ENCODE data around the gene WNT7A. TPM values are rescaled to one million over a fixed set of nuclear protein-coding genes. Genes with fewer than 3 reads are reported as not detected.

The WNT7A gene
- total and polyA plus RNA-seq, 2 experiments from 2014 or later: not detected

GRCh38 chr3:13780432-13781176 is 99.3 kb downstream of the WNT7A start:
- Histone ChIP-seq H3K4me1 (ENCODE audit: insufficient read depth) (no peaks in the 10 kb centered on the region), H4K20me1 (ENCODE audit: insufficient read depth) (no peaks in the 10 kb centered on the region), H3K9ac (no peak overlapping the region), H3K27me3 (replicated peaks; ENCODE audit: insufficient read depth) (peaks cover 11% of the 10 kb centered on the region; the same call in 1 of the 2 replicates), H3K9me2 (ENCODE audit: insufficient read depth) (no peaks in the 10 kb centered on the region), H3K4me2 (ENCODE audit: unreplicated experiment) (no peak overlapping the region), H3K9me3 (ENCODE audit: low read depth) (no peaks in the 10 kb centered on the region), H3F3A (ENCODE audit: insufficient read depth) (no peaks in the 10 kb centered on the region), H3K79me2 (ENCODE audit: insufficient read depth) (no peaks in the 10 kb centered on the region), H3K4me3 (no peak overlapping the region), H3K27ac (no peak overlapping the region), H2AFZ (no peak overlapping the region), H3K36me3 (ENCODE audit: low read depth) (no peaks in the 10 kb centered on the region)
- no peak for DNase-seq
- in situ Hi-C loops (cut with MboI): no loop called here
- WGBS, 2 experiments (ENCODE audit: low coverage in 1 of 2, low lambda C conversion rate in 2 of 2, missing lambda C conversion rate in 2 of 2): 27 to 31% methylated on average over 11 of the region's 11 CpGs
- TF ChIP-seq EZH2phosphoT487 (IDR thresholded peaks at IDR 0.05; ENCODE audit: insufficient read depth, low read depth) (no peak), EZH2 (IDR thresholded peaks at IDR 0.05; ENCODE audit: insufficient read depth, poor library complexity, severe bottlenecking) (no peak)

GRCh38 chr3:13776253-13777050 is 103.4 kb downstream of the WNT7A start:
- no peaks in the 10 kb centered on the region for H3F3A ChIP-seq (ENCODE audit: insufficient read depth)
- TF ChIP-seq EZH2 (IDR thresholded peaks at IDR 0.05; ENCODE audit: insufficient read depth, poor library complexity, severe bottlenecking) (no peak), EZH2phosphoT487 (IDR thresholded peaks at IDR 0.05; ENCODE audit: insufficient read depth, low read depth) (no peak)
- no peak for DNase-seq
- H4K20me1 ChIP-seq (ENCODE audit: insufficient read depth): no peaks in the 10 kb centered on the region
- WGBS, 2 experiments (ENCODE audit: low coverage in 1 of 2, low lambda C conversion rate in 2 of 2, missing lambda C conversion rate in 2 of 2): 28 to 37% methylated on average over 4 of the region's 4 CpGs
- H3K4me2 ChIP-seq (ENCODE audit: unreplicated experiment): no peak overlapping the region
- in situ Hi-C loops (cut with MboI): no loop called here
- H3K36me3 ChIP-seq (ENCODE audit: low read depth): no peaks in the 10 kb centered on the region
- no peak overlapping the region for H3K9ac ChIP-seq
- H3K9me2 ChIP-seq (ENCODE audit: insufficient read depth): no peaks in the 10 kb centered on the region
- H3K4me1 ChIP-seq (ENCODE audit: insufficient read depth): no peaks in the 10 kb centered on the region
- no peaks in the 10 kb centered on the region for H3K9me3 ChIP-seq (ENCODE audit: low read depth)
- no peaks in the 10 kb centered on the region for H3K79me2 ChIP-seq (ENCODE audit: insufficient read depth)
- H3K27me3 ChIP-seq (replicated peaks; ENCODE audit: insufficient read depth): no peaks in the 10 kb centered on the region
- no peak overlapping the region for H3K4me3 ChIP-seq
- no peak overlapping the region for H3K27ac ChIP-seq
- H2AFZ ChIP-seq: no peak overlapping the region

DNA sequence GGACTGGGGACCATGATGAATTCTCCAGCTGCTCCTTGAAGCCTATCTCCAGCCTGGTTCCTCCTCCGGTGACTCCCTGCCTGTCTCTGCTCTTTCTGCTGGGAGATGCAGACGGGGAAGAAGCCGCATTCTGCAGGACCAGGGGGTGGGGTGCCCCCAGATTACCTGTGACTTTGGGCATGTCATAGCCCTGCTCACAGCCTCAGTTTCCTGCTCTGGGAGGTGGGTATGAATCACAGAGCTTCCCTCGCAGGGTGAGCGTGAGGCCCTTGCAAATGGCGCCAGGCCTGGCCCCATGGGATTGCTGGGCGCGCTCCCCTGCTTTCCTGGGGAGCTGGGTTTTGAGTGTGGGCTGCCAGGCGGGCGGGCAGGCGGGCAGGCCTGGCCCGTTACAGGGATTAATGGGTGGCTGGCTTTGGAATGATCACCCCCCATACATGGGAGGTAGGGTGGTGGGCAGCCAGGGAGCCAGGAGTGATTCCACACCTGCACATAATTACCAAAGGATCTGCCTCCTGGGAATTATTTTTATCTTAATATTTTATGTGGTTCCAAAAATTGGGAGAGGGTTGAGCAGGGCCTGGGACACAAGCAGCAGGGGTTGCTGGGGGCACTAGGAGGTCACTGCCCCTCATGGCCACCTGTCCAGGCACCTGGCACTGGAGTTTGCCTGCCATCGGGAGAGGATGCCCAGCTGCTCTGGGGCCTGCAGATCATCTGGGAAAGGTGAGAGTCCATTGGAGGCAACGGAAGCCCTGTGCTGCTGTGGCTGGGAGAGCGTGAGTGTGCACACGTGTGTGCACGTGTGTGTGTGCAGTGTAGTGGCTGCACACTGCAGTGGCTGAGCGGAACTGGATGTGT is 106.8 kb downstream of the WNT7A start:
- Histone ChIP-seq H3K9me3 (ENCODE audit: low read depth) (no peaks in the 10 kb centered on the region), H3K9me2 (ENCODE audit: insufficient read depth) (no peaks in the 10 kb centered on the region), H3K27me3 (replicated peaks; ENCODE audit: insufficient read depth) (no peaks in the 10 kb centered on the region), H3K79me2 (ENCODE audit: insufficient read depth) (no peaks in the 10 kb centered on the region), H3K4me1 (ENCODE audit: insufficient read depth) (no peaks in the 10 kb centered on the region), H3K9ac (no peak overlapping the region), H3K4me2 (ENCODE audit: unreplicated experiment) (no peak overlapping the region), H3K36me3 (ENCODE audit: low read depth) (no peaks in the 10 kb centered on the region), H4K20me1 (ENCODE audit: insufficient read depth) (no peaks in the 10 kb centered on the region), H2AFZ (no peak overlapping the region), H3K27ac (no peak overlapping the region), H3F3A (ENCODE audit: insufficient read depth) (no peaks in the 10 kb centered on the region), H3K4me3 (no peak overlapping the region)
- in situ Hi-C loops (cut with MboI): no loop called here
- 67 to 68% methylated on average over 18 of the region's 18 CpGs for whole genome bisulfite sequencing, 2 experiments (ENCODE audit: low coverage in 1 of 2, low lambda C conversion rate in 2 of 2, missing lambda C conversion rate in 2 of 2)
- TF ChIP-seq EZH2 (IDR thresholded peaks at IDR 0.05; ENCODE audit: insufficient read depth, poor library complexity, severe bottlenecking) (no peak), EZH2phosphoT487 (IDR thresholded peaks at IDR 0.05; ENCODE audit: insufficient read depth, low read depth) (no peak)
- DNase-seq: no peak

- Histone ChIP-seq H2AFZ (no peak overlapping the region), H3K9ac (no peak overlapping the region), H3K4me1 (ENCODE audit: insufficient read depth) (no peaks in the 10 kb centered on the region), H3K27ac (no peak overlapping the region), H3K9me2 (ENCODE audit: insufficient read depth) (no peaks in the 10 kb centered on the region), H3K4me3 (no peak overlapping the region), H3K9me3 (ENCODE audit: low read depth) (no peaks in the 10 kb centered on the region), H4K20me1 (ENCODE audit: insufficient read depth) (no peaks in the 10 kb centered on the region), H3K27me3 (replicated peaks; ENCODE audit: insufficient read depth) (no peaks in the 10 kb centered on the region), H3K79me2 (ENCODE audit: insufficient read depth) (no peaks in the 10 kb centered on the region), H3K36me3 (ENCODE audit: low read depth) (no peaks in the 10 kb centered on the region), H3F3A (ENCODE audit: insufficient read depth) (no peaks in the 10 kb centered on the region), H3K4me2 (ENCODE audit: unreplicated experiment) (no peak overlapping the region)
- DNase-seq: no peak
- TF ChIP-seq EZH2 (IDR thresholded peaks at IDR 0.05; ENCODE audit: insufficient read depth, poor library complexity, severe bottlenecking) (no peak), EZH2phosphoT487 (IDR thresholded peaks at IDR 0.05; ENCODE audit: insufficient read depth, low read depth) (no peak)
- 27 to 34% methylated on average over 5 to 7 of the region's 7 CpGs for WGBS, 2 experiments (ENCODE audit: low coverage in 1 of 2, low lambda C conversion rate in 2 of 2, missing lambda C conversion rate in 2 of 2)
- in situ Hi-C loops (cut with MboI): no loop called here
Measured at GRCh38 chr3:13772321-13772745, 107.5 kb downstream of the WNT7A start.
